HG02852 (cell line): ENCODE data around the gene KIF1A.

Experiments used
- ATAC-seq: cut with Tn5 transposase; IDR thresholded peaks from one replicate; pipeline ENCODE4 v1.9.1; 2021; ENCODE audit warnings: mild to moderate bottlenecking, moderate library complexity; ENCODE audit not compliant: unreplicated experiment

The KIF1A gene

GRCh38 chr2:240799033-240799820 lies 20.8 kb downstream of the KIF1A start:
- no peak for ATAC-seq

- ATAC-seq = no peak
Observed at GRCh38 chr2:240798327-240798905, 21.6 kb downstream of the KIF1A start.

- no peak for ATAC-seq
Observed at GRCh38 chr2:240797914-240798313, 22.1 kb downstream of the KIF1A start.

- ATAC-seq = no peak
Observed at GRCh38 chr2:240797500-240797895, 22.5 kb downstream of the KIF1A start.

GRCh38 chr2:240796543-240797499 lies 23.2 kb downstream of the KIF1A start:
- ATAC-seq = no peak

GRCh38 chr2:240795916-240796510 lies 24.0 kb downstream of the KIF1A start:
- no peak for ATAC-seq

- no peak for ATAC-seq
Observed at GRCh38 chr2:240795454-240795853, 24.6 kb downstream of the KIF1A start.

GRCh38 chr2:240794178-240794721 lies 25.8 kb downstream of the KIF1A start:
- ATAC-seq = no peak

GRCh38 chr2:240793313-240794177 lies 26.5 kb downstream of the KIF1A start:
- no peak for ATAC-seq

- no peak for ATAC-seq
Observed at GRCh38 chr2:240792629-240793312, 27.2 kb downstream of the KIF1A start.

GRCh38 chr2:240791821-240792628 lies 28.0 kb downstream of the KIF1A start:
- no peak for ATAC-seq

- no peak for ATAC-seq
Observed at GRCh38 chr2:240791221-240791800, 28.7 kb downstream of the KIF1A start.

GRCh38 chr2:240790370-240791220 lies 29.4 kb downstream of the KIF1A start:
- no peak for ATAC-seq

- no peak for ATAC-seq
Observed at GRCh38 chr2:240789501-240790369, 30.3 kb downstream of the KIF1A start.

GRCh38 chr2:240789051-240789453 lies 31.0 kb downstream of the KIF1A start:
- no peak for ATAC-seq

- ATAC-seq = no peak
Observed at GRCh38 chr2:240788482-240788881, 31.5 kb downstream of the KIF1A start.
